ENCODE measurements around the gene SHKBP1. TPM values are rescaled to one million over a fixed set of nuclear protein-coding genes. Genes with fewer than 3 reads are reported as not detected.

Gene SHKBP1, protein sequence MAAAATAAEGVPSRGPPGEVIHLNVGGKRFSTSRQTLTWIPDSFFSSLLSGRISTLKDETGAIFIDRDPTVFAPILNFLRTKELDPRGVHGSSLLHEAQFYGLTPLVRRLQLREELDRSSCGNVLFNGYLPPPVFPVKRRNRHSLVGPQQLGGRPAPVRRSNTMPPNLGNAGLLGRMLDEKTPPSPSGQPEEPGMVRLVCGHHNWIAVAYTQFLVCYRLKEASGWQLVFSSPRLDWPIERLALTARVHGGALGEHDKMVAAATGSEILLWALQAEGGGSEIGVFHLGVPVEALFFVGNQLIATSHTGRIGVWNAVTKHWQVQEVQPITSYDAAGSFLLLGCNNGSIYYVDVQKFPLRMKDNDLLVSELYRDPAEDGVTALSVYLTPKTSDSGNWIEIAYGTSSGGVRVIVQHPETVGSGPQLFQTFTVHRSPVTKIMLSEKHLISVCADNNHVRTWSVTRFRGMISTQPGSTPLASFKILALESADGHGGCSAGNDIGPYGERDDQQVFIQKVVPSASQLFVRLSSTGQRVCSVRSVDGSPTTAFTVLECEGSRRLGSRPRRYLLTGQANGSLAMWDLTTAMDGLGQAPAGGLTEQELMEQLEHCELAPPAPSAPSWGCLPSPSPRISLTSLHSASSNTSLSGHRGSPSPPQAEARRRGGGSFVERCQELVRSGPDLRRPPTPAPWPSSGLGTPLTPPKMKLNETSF
- total RNA-seq: 100 to 1,000 TPM in 1 of 5 donors, 10 to 100 TPM in 4; 15.8 to 102 (median 70.6) TPM
- polyA plus RNA-seq: 10 to 100 TPM; 76.1 to 95.7 (median 79.9) TPM
- long read RNA-seq, donor 1, partial matches to known transcripts: 0 of 1 reads
- long read RNA-seq, donor 1, other reads (novel, unspliced or antisense): 0 of 1 reads
- long read RNA-seq, donor 2, partial matches to known transcripts: 0 of 4 reads
- long read RNA-seq, donor 2, other reads (novel, unspliced or antisense): 0 of 4 reads
- long read RNA-seq, donor 3, partial matches to known transcripts: 0 of 4 reads
- long read RNA-seq, donor 3, other reads (novel, unspliced or antisense): 0 of 4 reads
- long read RNA-seq, donor 4: 0 reads
- long read RNA-seq, donor 5, partial matches to known transcripts: 0 of 1 reads
- long read RNA-seq, donor 5, other reads (novel, unspliced or antisense): 0 of 1 reads
- long read RNA-seq, donor 6, transcript SHKBP1-201 (18 exons, 2,363 nt): major isoform, 10 of 11 reads
- long read RNA-seq, donor 6, partial matches to known transcripts: 0 of 11 reads
- long read RNA-seq, donor 6, other reads (novel, unspliced or antisense): 0 of 11 reads
- long read RNA-seq, donor 7, transcript SHKBP1-201 (18 exons, 2,363 nt): major isoform, 8 of 9 reads
- long read RNA-seq, donor 7, partial matches to known transcripts: 0 of 9 reads
- long read RNA-seq, donor 7, other reads (novel, unspliced or antisense): 0 of 9 reads
- long read RNA-seq, donor 8, transcript SHKBP1-201 (18 exons, 2,363 nt): major isoform, 5 of 5 reads
- long read RNA-seq, donor 8, partial matches to known transcripts: 0 of 5 reads
- long read RNA-seq, donor 8, other reads (novel, unspliced or antisense): 0 of 5 reads
- long read RNA-seq, donor 9, partial matches to known transcripts: 0 of 4 reads
- long read RNA-seq, donor 9, other reads (novel, unspliced or antisense): 0 of 4 reads
- long read RNA-seq, donor 10, partial matches to known transcripts: 0 of 2 reads
- long read RNA-seq, donor 10, other reads (novel, unspliced or antisense): 0 of 2 reads

DNA sequence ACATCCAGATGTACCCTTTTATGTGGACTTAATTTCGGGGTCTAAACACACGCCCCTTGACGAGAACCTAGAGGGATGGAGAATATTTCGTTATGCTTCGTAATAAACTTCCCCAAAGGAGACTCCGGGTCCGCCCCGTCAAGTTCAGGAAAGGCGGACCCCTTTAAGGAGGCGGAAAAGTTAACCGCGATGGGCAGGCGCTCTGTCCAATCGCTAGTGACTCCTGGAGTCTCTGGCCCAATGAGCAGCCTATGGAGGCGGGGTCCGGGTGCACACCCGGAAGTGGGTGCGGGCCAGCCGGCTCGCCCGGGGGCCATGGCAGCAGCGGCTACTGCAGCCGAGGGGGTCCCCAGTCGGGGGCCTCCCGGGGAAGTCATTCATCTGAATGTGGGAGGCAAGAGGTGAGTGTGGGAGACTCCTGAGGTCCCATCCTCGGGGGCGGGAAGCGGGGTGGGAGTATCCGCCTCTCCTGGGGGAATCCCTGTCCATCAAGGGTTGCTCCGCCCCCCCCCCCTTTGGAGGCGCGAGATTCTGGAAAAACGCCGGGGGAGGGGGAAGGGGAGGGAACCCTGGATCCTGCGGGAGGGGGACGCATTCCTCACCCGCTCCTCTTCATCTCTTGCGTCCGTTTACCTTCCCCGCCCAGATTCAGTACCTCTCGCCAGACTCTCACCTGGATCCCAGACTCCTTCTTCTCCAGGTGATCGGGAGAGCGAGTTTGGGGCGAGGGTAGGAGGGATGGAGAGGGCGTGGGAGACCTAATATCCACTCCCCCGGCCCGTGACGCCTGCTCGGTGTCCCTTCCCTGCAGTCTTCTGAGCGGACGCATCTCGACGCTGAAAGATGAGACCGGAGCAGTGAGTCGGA lies at the start of gene SHKBP1:
Gene SHKBP1, plus strand, starts transcription at position 289 of the 867 bp plus-strand sequence. Its CDS starts 27 bp downstream, at position 316.
- DNase-seq: peak; percentile 95 to 98
- Histone ChIP-seq H3K9me3 (no peaks in the 10 kb centered on the region), H3K27ac (peak within 1 kb of the TSS; percentile 84 to 90 (median 87)), H3K4me1 (peaks cover 3 to 29% (median 23%) of the 10 kb centered on the region in 4 donors), H3K4me3 (peak within 1 kb of the TSS; percentile 69 to 97 (median 94)), H3K36me3 (peaks cover 17 to 28% (median 24%) of the 10 kb centered on the region in 4 donors), H3K27me3 (no peaks in the 10 kb centered on the region)
- WGBS, 5 donors: 0 to 3% (median 2%) methylated on average over 41 to 54 of the region's 55 CpGs
- intact Hi-C loops (cut with DNase I; ENCODE audit: low total_unique reads): no loop called here
- no peak for TF ChIP-seq POLR2A (IDR thresholded peaks at IDR 0.05)
- TF ChIP-seq POLR2AphosphoS5 (IDR thresholded peaks at IDR 0.05): peak; percentile 13 to 91 (median 60)

DNA sequence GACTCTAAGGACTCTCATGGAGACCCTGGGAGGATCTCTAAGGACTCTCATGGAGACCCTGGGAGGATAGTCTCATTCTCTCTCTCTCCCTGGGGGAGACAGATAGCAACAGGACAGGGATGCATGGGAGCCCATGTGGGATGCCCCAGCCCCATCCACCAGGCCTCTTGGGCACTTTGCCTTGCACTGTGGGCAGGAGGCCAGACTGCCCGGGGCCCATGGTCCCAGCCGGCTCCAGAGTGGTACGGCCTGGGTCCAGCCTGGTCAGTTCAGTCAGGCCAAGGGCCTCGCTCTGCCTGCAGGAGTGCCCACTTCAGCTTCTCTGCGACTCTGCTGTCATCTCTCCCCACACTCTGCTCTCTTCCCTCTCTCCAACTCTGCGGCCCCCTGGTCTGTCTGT lies 48.6 kb upstream of the SHKBP1 start:
- intact Hi-C loops (cut with DNase I; ENCODE audit: low total_unique reads): loop anchor here (5.0 kb wide), 1 partner anchor 64 kb away; no protein-coding TSS in a partner anchor

DNA sequence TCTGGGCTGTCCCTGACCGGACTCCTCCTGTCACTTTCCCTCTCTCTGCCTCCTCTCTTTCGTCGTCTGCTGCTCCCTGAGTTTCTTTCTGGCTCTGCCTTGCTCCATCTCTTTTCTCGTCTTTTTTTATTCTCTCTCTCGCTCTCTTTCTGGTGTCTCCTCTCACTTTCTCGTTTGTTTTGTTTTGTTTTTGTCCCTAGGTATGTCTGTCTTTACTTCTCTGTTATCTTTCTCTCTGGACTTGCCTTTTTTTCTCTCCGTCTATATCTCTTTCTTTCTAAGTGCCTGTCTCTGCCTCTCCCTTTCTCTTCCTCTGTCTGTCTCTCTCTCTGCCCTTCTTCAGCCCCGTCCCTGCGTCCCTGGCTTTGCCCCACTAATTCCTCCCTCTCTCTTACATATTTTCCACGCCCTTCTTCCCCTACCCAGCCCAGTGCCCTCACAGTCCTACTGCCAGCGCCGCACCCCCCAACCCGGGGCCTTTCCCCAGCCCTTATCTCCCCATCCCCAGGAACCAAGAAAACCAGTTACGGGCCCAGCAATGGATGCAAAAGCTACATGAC lies 48.1 kb upstream of the SHKBP1 start:
- DNase-seq: no peak
- Histone ChIP-seq H3K9me3 (no peaks in the 10 kb centered on the region), H3K27ac (no peak overlapping the region), H3K4me3 (peak overlapping the region in 1 of 4 donors; percentile 44), H3K27me3 (peaks cover 0 to 13% (median 0%) of the 10 kb centered on the region in 3 donors), H3K36me3 (no peaks in the 10 kb centered on the region), H3K4me1 (peaks cover 13 to 23% (median 20%) of the 10 kb centered on the region in 4 donors)
- TF ChIP-seq, protein P1, sequence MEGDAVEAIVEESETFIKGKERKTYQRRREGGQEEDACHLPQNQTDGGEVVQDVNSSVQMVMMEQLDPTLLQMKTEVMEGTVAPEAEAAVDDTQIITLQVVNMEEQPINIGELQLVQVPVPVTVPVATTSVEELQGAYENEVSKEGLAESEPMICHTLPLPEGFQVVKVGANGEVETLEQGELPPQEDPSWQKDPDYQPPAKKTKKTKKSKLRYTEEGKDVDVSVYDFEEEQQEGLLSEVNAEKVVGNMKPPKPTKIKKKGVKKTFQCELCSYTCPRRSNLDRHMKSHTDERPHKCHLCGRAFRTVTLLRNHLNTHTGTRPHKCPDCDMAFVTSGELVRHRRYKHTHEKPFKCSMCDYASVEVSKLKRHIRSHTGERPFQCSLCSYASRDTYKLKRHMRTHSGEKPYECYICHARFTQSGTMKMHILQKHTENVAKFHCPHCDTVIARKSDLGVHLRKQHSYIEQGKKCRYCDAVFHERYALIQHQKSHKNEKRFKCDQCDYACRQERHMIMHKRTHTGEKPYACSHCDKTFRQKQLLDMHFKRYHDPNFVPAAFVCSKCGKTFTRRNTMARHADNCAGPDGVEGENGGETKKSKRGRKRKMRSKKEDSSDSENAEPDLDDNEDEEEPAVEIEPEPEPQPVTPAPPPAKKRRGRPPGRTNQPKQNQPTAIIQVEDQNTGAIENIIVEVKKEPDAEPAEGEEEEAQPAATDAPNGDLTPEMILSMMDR (IDR thresholded peaks at IDR 0.05): no peak
- TF ChIP-seq POLR2AphosphoS5 (IDR thresholded peaks at IDR 0.05) (no peak), POLR2A (IDR thresholded peaks at IDR 0.05) (no peak), EP300 (IDR thresholded peaks at IDR 0.05) (no peak)
- WGBS, 5 donors: 62 to 68% (median 65%) methylated on average over 14 of the region's 14 CpGs
- intact Hi-C loops (cut with DNase I; ENCODE audit: low total_unique reads): loop anchor here (5.0 kb wide), 1 partner anchor 64 kb away; no protein-coding TSS in a partner anchor

More for the DNA sequence above, 48.6 kb upstream of the SHKBP1 start:
- no peak for DNase-seq
- H3K4me1 ChIP-seq: peaks cover 13 to 28% (median 24%) of the 10 kb centered on the region in 4 donors
- 74 to 94% (median 77%) methylated on average over 2 to 6 of the region's 6 CpGs for WGBS, 5 donors
- no peak for TF ChIP-seq POLR2AphosphoS5 (IDR thresholded peaks at IDR 0.05)
- TF ChIP-seq POLR2A (IDR thresholded peaks at IDR 0.05): no peak
- TF ChIP-seq, protein P1 (IDR thresholded peaks at IDR 0.05): no peak
- TF ChIP-seq EP300 (IDR thresholded peaks at IDR 0.05): no peak
- no peaks in the 10 kb centered on the region for H3K9me3 ChIP-seq
- no peak overlapping the region for H3K27ac ChIP-seq
- H3K27me3 ChIP-seq: peaks cover 0 to 13% (median 0%) of the 10 kb centered on the region in 3 donors
- H3K36me3 ChIP-seq: no peaks in the 10 kb centered on the region
- H3K4me3 ChIP-seq: no peak overlapping the region
